Type B pancreatic cell (in vitro differentiated cells): ENCODE results near the gene SDCCAG8. TPM values are rescaled to one million over a fixed set of nuclear protein-coding genes. Genes with fewer than 3 reads are reported as not detected.
A peak's percentile ranks its signal among the peaks of the same experiment; 100 is the strongest.

Experiments used
- DNase-seq: peaks from one replicate; pipeline ENCODE4 v3.0.0; 2021; ENCODE audit warnings: mixed read lengths; ENCODE audit not compliant: unreplicated experiment; ENCODE audit errors: extremely low spot score
- H3K27ac Mint-ChIP-seq: 2 replicates; pipeline ENCODE4 v1.8.0; 2021; ENCODE audit warnings: mild to moderate bottlenecking, mixed read lengths
- H3K27me3 Mint-ChIP-seq: 2 replicates; pipeline ENCODE4 v1.8.0; 2021; ENCODE audit warnings: mixed read lengths
- H3K36me3 Mint-ChIP-seq: 2 replicates; pipeline ENCODE4 v1.8.0; 2021; ENCODE audit warnings: mixed read lengths
- H3K4me1 Mint-ChIP-seq: one replicate; pipeline ENCODE4 v1.8.0; 2021; ENCODE audit warnings: mixed read lengths; ENCODE audit not compliant: unreplicated experiment
- H3K4me3 Mint-ChIP-seq: 2 replicates; pipeline ENCODE4 v1.8.0; 2021; ENCODE audit warnings: mild to moderate bottlenecking, mixed read lengths
- H3K9me3 Mint-ChIP-seq: 2 replicates; pipeline ENCODE4 v1.8.0; 2021; ENCODE audit warnings: mixed read lengths
- CTCF ChIP-seq: fragments of 200-600 bp; sonication (generic); conservative IDR thresholded peaks from 2 replicates; pipeline ENCODE4 v1.5.0; 2021; ENCODE audit warnings: antibody characterized with exemption, mild to moderate bottlenecking
- total RNA-seq: library from RNA; stranded (reverse); gene quantifications from 2 replicates; pipeline ENCODE4 v1.2.1, GENCODE V29; 2021; ENCODE audit warnings: low replicate concordance

Gene SDCCAG8
- total RNA-seq, 1 donor from 2014 or later, result 26.0 TPM

GRCh38 chr1:243470502-243470901, 214.7 kb downstream of the SDCCAG8 start:
- no peak for DNase-seq
- H3K27ac Mint-ChIP-seq, result no peak overlapping the region
- H3K4me1 Mint-ChIP-seq, result peaks cover 25% of the 10 kb centered on the region
- H3K9me3 Mint-ChIP-seq, result no peaks in the 10 kb centered on the region
- H3K4me3 Mint-ChIP-seq, result no peak overlapping the region
- H3K36me3 Mint-ChIP-seq, result no peaks in the 10 kb centered on the region
- no peaks in the 10 kb centered on the region for H3K27me3 Mint-ChIP-seq
- no peak for TF ChIP-seq CTCF

- TF ChIP-seq CTCF, result no peak
- DNase-seq, result no peak
- Mint-ChIP-seq H3K36me3 (no peaks in the 10 kb centered on the region), H3K9me3 (no peaks in the 10 kb centered on the region), H3K4me3 (no peak overlapping the region), H3K27ac (no peak overlapping the region), H3K27me3 (no peaks in the 10 kb centered on the region), H3K4me1 (peaks cover 30% of the 10 kb centered on the region)
Measured at GRCh38 chr1:243471026-243471685, 215.3 kb downstream of the SDCCAG8 start.

- H3K4me3 Mint-ChIP-seq, result no peak overlapping the region
- H3K27me3 Mint-ChIP-seq, result no peaks in the 10 kb centered on the region
- H3K9me3 Mint-ChIP-seq, result no peaks in the 10 kb centered on the region
- no peaks in the 10 kb centered on the region for H3K36me3 Mint-ChIP-seq
- no peak for DNase-seq
- H3K27ac Mint-ChIP-seq, result no peak overlapping the region
- peaks cover 30% of the 10 kb centered on the region for H3K4me1 Mint-ChIP-seq
- no peak for TF ChIP-seq CTCF
Measured at GRCh38 chr1:243471754-243472745, 216.2 kb downstream of the SDCCAG8 start.

GRCh38 chr1:243473227-243474135, 217.6 kb downstream of the SDCCAG8 start:
- peaks cover 30% of the 10 kb centered on the region for H3K4me1 Mint-ChIP-seq
- no peak for DNase-seq
- peak overlapping the region; percentile 8 for H3K27ac Mint-ChIP-seq

More at GRCh38 chr1:243473227-243474135, 217.6 kb downstream of the SDCCAG8 start:
- Mint-ChIP-seq H3K9me3 (no peaks in the 10 kb centered on the region), H3K36me3 (no peaks in the 10 kb centered on the region), H3K27me3 (no peaks in the 10 kb centered on the region), H3K4me3 (peak overlapping the region; percentile 52)
- no peak for TF ChIP-seq CTCF
